SK-N-MC (cell line): ENCODE measurements around the gene SLC66A2.
"Not testable (repeated sequence)": the region's sequence is repeated elsewhere in the genome, so short reads cannot be mapped to it uniquely, and the experiment has no call there.

Experiments
- DNase-seq: peaks from one replicate; pipeline ENCODE4 v3.0.0-alpha.2; 2011; ENCODE audit warnings: low read depth, low spot score
- H3K27ac ChIP-seq: fragments of 200-600 bp; sonication (generic); 2 replicates; pipeline ENCODE4 v1.5.1; 2016; ENCODE audit warnings: mixed run types
- H3K36me3 ChIP-seq: fragments of 200-600 bp; sonication (generic); 2 replicates; pipeline ENCODE4 v1.6.1; 2017; ENCODE audit warnings: antibody characterized with exemption, low read length, mixed read lengths; ENCODE audit not compliant: insufficient read depth
- H3K4me3 ChIP-seq: fragments of 200-600 bp; sonication (generic); 2 replicates; pipeline ENCODE4 v1.5.1; 2016
- H3K9ac ChIP-seq: fragments of 200-600 bp; sonication (generic); 2 replicates; pipeline ENCODE4 v1.8.0; 2017; ENCODE audit warnings: mixed run types, mixed read lengths; ENCODE audit not compliant: insufficient read length
- H3K9me3 ChIP-seq: fragments of 200-600 bp; sonication (generic); 2 replicates; pipeline ENCODE4 v1.6.1; 2017; ENCODE audit warnings: low read depth, mild to moderate bottlenecking, antibody characterized with exemption, low read length, moderate library complexity, mixed read lengths
- EZH2 ChIP-seq: fragments of 200-600 bp; sonication (generic); IDR thresholded peaks from one replicate; pipeline ENCODE4 v1.6.1; 2017; ENCODE audit warnings: antibody characterized with exemption
- FOXP2 ChIP-seq: optimal IDR thresholded peaks from 2 replicates; pipeline ENCODE3; 2011; ENCODE audit warnings: mild to moderate bottlenecking, moderate library complexity; ENCODE audit not compliant: insufficient read depth; ENCODE audit errors: extremely low read length, control extremely low read depth
- POLR2AphosphoS5 ChIP-seq: IDR thresholded peaks from 2 replicates; pipeline ENCODE4 v1.6.1; 2012; ENCODE audit warnings: mild to moderate bottlenecking, low read depth, low read length, borderline replicate concordance

The SLC66A2 gene

GRCh38 chr18:79878741-79879378 is 72.6 kb downstream of the SLC66A2 start:
- TF ChIP-seq EZH2 (no peak), POLR2AphosphoS5 (no peak), FOXP2 (no peak)
- Histone ChIP-seq H3K36me3 (no peaks in the 10 kb centered on the region), H3K9me3 (no peaks in the 10 kb centered on the region), H3K9ac (no peak overlapping the region), H3K4me3 (no peak overlapping the region), H3K27ac (no peak overlapping the region)
- DNase-seq, result no peak

GRCh38 chr18:79878246-79878645 is 73.2 kb downstream of the SLC66A2 start:
- not testable (repeated sequence) for H3K4me3 ChIP-seq, H3K36me3 ChIP-seq, H3K9ac ChIP-seq, H3K9me3 ChIP-seq, H3K27ac ChIP-seq, DNase-seq

- no peak for DNase-seq
- Histone ChIP-seq H3K9ac (no peak overlapping the region), H3K9me3 (no peaks in the 10 kb centered on the region), H3K36me3 (no peaks in the 10 kb centered on the region), H3K27ac (no peak overlapping the region), H3K4me3 (no peak overlapping the region)
- no peak for TF ChIP-seq FOXP2
- no peak for TF ChIP-seq POLR2AphosphoS5
- TF ChIP-seq EZH2, result no peak
Observed at GRCh38 chr18:79877163-79878091, 74.0 kb downstream of the SLC66A2 start.

- no peak overlapping the region for H3K9ac ChIP-seq
- TF ChIP-seq EZH2 (no peak), POLR2AphosphoS5 (no peak), FOXP2 (no peak)
- H3K36me3 ChIP-seq, result no peaks in the 10 kb centered on the region
- H3K9me3 ChIP-seq, result no peaks in the 10 kb centered on the region
- no peak overlapping the region for H3K4me3 ChIP-seq
- no peak overlapping the region for H3K27ac ChIP-seq
- DNase-seq, result no peak
Observed at GRCh38 chr18:79876497-79876896, 75.0 kb downstream of the SLC66A2 start.

GRCh38 chr18:79875931-79876461 is 75.5 kb downstream of the SLC66A2 start:
- TF ChIP-seq FOXP2 (no peak), EZH2 (no peak), POLR2AphosphoS5 (no peak)
- Histone ChIP-seq H3K9me3 (no peaks in the 10 kb centered on the region), H3K36me3 (no peaks in the 10 kb centered on the region), H3K27ac (no peak overlapping the region), H3K9ac (no peak overlapping the region), H3K4me3 (no peak overlapping the region)
- DNase-seq, result no peak

- no peak for TF ChIP-seq EZH2
- no peak for TF ChIP-seq FOXP2
- TF ChIP-seq POLR2AphosphoS5, result no peak
- no peak overlapping the region for H3K4me3 ChIP-seq
- H3K9me3 ChIP-seq, result no peaks in the 10 kb centered on the region
- no peak for DNase-seq
- H3K9ac ChIP-seq, result no peak overlapping the region
- H3K27ac ChIP-seq, result no peak overlapping the region
- no peaks in the 10 kb centered on the region for H3K36me3 ChIP-seq
Observed at GRCh38 chr18:79875531-79875919, 75.9 kb downstream of the SLC66A2 start.

- Histone ChIP-seq H3K36me3 (no peaks in the 10 kb centered on the region), H3K9me3 (no peaks in the 10 kb centered on the region)
- no peak for DNase-seq
Observed at GRCh38 chr18:79874553-79875530, 76.6 kb downstream of the SLC66A2 start.

GRCh38 chr18:79873449-79874110 is 77.9 kb downstream of the SLC66A2 start:
- no peak for DNase-seq
- H3K9me3 ChIP-seq, result no peaks in the 10 kb centered on the region
- no peaks in the 10 kb centered on the region for H3K36me3 ChIP-seq
- H3K9ac ChIP-seq, result no peak overlapping the region
- no peak for TF ChIP-seq FOXP2
- TF ChIP-seq EZH2, result no peak
- TF ChIP-seq POLR2AphosphoS5, result no peak
- no peak overlapping the region for H3K4me3 ChIP-seq
- no peak overlapping the region for H3K27ac ChIP-seq

More at GRCh38 chr18:79874553-79875530, 76.6 kb downstream of the SLC66A2 start:
- Histone ChIP-seq H3K27ac (no peak overlapping the region), H3K9ac (no peak overlapping the region), H3K4me3 (no peak overlapping the region)
- TF ChIP-seq FOXP2, result no peak
- no peak for TF ChIP-seq EZH2
- TF ChIP-seq POLR2AphosphoS5, result no peak
